Cardiac fibroblast (primary cell): ENCODE measurements around the gene SESTD1.
A peak's percentile ranks its signal among the peaks of the same experiment; 100 is the strongest.

Experiments
- DNase-seq, 2 donors: peaks; one replicate each; pipeline versions ENCODE4 v3.0.0 to v3.0.0-alpha.2; 2010; ENCODE audit warnings: low read depth in 2 of 2
- H3K4me3 ChIP-seq, 2 donors: replicated peaks in 1 of 2; 1 replicate in 1 of 2; 2 replicates in 1 of 2; pipeline ENCODE4 v1.5.1; 2011; ENCODE audit warnings: low read depth in 2 of 2, low read length in 2 of 2, mild to moderate bottlenecking in 2 of 2, moderate library complexity in 1 of 2
- TF ChIP-seq, protein P1 (sequence below): IDR thresholded peaks from one replicate; pipeline ENCODE4 v1.5.1; 2011; ENCODE audit warnings: low read depth, mild to moderate bottlenecking, low read length, inconsistent platforms

Gene SESTD1

GRCh38 chr2:179186126-179186525 is 78.5 kb downstream of the SESTD1 start:
- peak; percentile 11 to 44 for DNase-seq

GRCh38 chr2:179184610-179185009 is 80.0 kb downstream of the SESTD1 start:
- no peak overlapping the region for H3K4me3 ChIP-seq
- TF ChIP-seq, protein P1, sequence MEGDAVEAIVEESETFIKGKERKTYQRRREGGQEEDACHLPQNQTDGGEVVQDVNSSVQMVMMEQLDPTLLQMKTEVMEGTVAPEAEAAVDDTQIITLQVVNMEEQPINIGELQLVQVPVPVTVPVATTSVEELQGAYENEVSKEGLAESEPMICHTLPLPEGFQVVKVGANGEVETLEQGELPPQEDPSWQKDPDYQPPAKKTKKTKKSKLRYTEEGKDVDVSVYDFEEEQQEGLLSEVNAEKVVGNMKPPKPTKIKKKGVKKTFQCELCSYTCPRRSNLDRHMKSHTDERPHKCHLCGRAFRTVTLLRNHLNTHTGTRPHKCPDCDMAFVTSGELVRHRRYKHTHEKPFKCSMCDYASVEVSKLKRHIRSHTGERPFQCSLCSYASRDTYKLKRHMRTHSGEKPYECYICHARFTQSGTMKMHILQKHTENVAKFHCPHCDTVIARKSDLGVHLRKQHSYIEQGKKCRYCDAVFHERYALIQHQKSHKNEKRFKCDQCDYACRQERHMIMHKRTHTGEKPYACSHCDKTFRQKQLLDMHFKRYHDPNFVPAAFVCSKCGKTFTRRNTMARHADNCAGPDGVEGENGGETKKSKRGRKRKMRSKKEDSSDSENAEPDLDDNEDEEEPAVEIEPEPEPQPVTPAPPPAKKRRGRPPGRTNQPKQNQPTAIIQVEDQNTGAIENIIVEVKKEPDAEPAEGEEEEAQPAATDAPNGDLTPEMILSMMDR = no peak

More at GRCh38 chr2:179186126-179186525, 78.5 kb downstream of the SESTD1 start:
- H3K4me3 ChIP-seq = no peak overlapping the region
- TF ChIP-seq, protein P1 = no peak

GRCh38 chr2:179181002-179181401 is 83.6 kb downstream of the SESTD1 start:
- H3K4me3 ChIP-seq = no peak overlapping the region
- DNase-seq = no peak
- TF ChIP-seq, protein P1 = no peak

More at GRCh38 chr2:179184610-179185009, 80.0 kb downstream of the SESTD1 start:
- no peak for DNase-seq

- TF ChIP-seq, protein P1 = no peak
- no peak for DNase-seq
- no peak overlapping the region for H3K4me3 ChIP-seq
Measured at GRCh38 chr2:179180242-179180641, 84.4 kb downstream of the SESTD1 start.

DNA sequence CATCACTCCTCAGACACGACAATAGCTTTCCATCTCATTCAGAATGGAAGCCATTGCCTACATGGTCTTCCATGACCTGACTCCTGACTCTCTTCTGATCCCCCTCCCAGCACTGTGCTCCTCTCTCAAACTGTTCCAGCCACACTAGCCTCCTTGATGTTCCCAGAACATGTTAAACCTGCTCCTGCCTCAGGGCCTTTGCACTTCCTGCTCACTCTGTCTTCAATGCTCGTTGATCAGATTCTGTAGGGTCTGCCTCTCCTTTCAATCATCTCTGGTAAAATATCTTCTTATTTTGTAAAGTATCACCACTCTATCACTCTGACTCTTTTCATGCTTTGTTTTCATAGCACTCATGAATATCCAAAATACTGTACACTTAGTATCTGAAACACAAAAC is 84.9 kb downstream of the SESTD1 start:
- TF ChIP-seq, protein P1 = no peak

GRCh38 chr2:179177694-179178093 is 86.9 kb downstream of the SESTD1 start:
- no peak overlapping the region for H3K4me3 ChIP-seq
- TF ChIP-seq, protein P1 = no peak
- no peak for DNase-seq

More for the DNA sequence above, 84.9 kb downstream of the SESTD1 start:
- DNase-seq = no peak
- H3K4me3 ChIP-seq = no peak overlapping the region

- H3K4me3 ChIP-seq = no peak overlapping the region
- TF ChIP-seq, protein P1 = no peak
- no peak for DNase-seq
Measured at GRCh38 chr2:179174240-179174639, 90.4 kb downstream of the SESTD1 start.
